ENCODE measurements around the gene SLC31A2. TPM values are rescaled to one million over a fixed set of nuclear protein-coding genes. Genes with fewer than 3 reads are reported as not detected.

Gene SLC31A2
- total RNA-seq, 1 experiment from 2014 or later, result 4.7 TPM

GRCh38 chr9:113205861-113206260 lies 55.1 kb downstream of the SLC31A2 start:
- RAD21 ChIA-PET (ENCODE audit: low non-redundant PET in 1 of 2, low total read pairs in 2 of 2, uncharacterized antibody in 2 of 2, unreplicated experiment in 2 of 2), result no interaction called here

DNA sequence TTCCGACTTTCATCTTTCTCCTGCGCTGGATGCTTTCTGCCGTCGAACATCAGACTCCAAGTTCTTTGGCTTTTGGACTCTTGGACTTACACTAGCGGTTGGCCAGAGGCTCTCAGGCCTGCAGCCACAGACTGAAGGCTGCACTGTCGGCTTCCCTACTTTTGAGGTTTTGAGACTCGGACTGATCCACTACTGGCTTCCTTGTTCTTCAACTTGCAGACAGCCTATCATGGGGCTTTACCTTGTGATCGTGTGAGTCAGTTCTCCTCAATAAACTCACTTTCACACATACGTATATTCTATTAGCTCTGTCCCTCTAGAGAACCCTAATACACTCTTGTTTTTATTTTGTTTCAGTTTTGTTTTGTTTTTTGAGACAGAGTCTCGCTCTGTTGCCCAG lies 60.0 kb downstream of the SLC31A2 start:
- DNase-seq (ENCODE audit: low read depth, low spot score), result no peak
- no peak overlapping the region for H3K4me2 ChIP-seq (ENCODE audit: low read length)
- POLR2A ChIA-PET, result no interaction called here
- H3K79me2 ChIP-seq (ENCODE audit: insufficient read depth, low read length), result peaks cover 15% of the 10 kb centered on the region
- CTCF ChIA-PET, result no interaction called here
- TF ChIP-seq POLR2AphosphoS5 (IDR thresholded peaks at IDR 0.05; ENCODE audit: low read depth, low read length) (no peak), SP1 (IDR thresholded peaks at IDR 0.05; ENCODE audit: low read depth) (no peak), CEBPB (IDR thresholded peaks at IDR 0.05; ENCODE audit: low read depth) (no peak), EZH2phosphoT487 (IDR thresholded peaks at IDR 0.05; ENCODE audit: borderline replicate concordance) (no peak), SRF (IDR thresholded peaks at IDR 0.05; ENCODE audit: low read depth) (no peak), ZFX (IDR thresholded peaks at IDR 0.05) (no peak), ELF1 (IDR thresholded peaks at IDR 0.05; ENCODE audit: borderline replicate concordance, low read depth) (no peak), YY1 (IDR thresholded peaks at IDR 0.05; ENCODE audit: extremely low read depth, insufficient replicate concordance, low read depth, low read length) (no peak), SIN3A (IDR thresholded peaks at IDR 0.05; ENCODE audit: low read depth) (no peak), ZNF274 (IDR thresholded peaks at IDR 0.05; ENCODE audit: low read depth, low read length) (no peak), TCF7L2 (IDR thresholded peaks at IDR 0.05; ENCODE audit: borderline replicate concordance, extremely low read depth, insufficient read depth, insufficient read length) (no peak), ATF3 (IDR thresholded peaks at IDR 0.05) (no peak), FOSL1 (IDR thresholded peaks at IDR 0.05; ENCODE audit: low read depth) (no peak), EZH2 (IDR thresholded peaks at IDR 0.05) (no peak), RAD21 (IDR thresholded peaks at IDR 0.05; ENCODE audit: low read depth) (no peak), JUND (IDR thresholded peaks at IDR 0.05) (no peak)
- TF ChIP-seq, protein P1, sequence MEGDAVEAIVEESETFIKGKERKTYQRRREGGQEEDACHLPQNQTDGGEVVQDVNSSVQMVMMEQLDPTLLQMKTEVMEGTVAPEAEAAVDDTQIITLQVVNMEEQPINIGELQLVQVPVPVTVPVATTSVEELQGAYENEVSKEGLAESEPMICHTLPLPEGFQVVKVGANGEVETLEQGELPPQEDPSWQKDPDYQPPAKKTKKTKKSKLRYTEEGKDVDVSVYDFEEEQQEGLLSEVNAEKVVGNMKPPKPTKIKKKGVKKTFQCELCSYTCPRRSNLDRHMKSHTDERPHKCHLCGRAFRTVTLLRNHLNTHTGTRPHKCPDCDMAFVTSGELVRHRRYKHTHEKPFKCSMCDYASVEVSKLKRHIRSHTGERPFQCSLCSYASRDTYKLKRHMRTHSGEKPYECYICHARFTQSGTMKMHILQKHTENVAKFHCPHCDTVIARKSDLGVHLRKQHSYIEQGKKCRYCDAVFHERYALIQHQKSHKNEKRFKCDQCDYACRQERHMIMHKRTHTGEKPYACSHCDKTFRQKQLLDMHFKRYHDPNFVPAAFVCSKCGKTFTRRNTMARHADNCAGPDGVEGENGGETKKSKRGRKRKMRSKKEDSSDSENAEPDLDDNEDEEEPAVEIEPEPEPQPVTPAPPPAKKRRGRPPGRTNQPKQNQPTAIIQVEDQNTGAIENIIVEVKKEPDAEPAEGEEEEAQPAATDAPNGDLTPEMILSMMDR (IDR thresholded peaks at IDR 0.05 in 2 of 3, conservative IDR thresholded peaks at IDR 0.05 in 1 of 3; ENCODE audit: borderline replicate concordance in 1 of 3, insufficient read depth in 1 of 3, low read depth in 2 of 3, low read length in 2 of 3), result no peak
- intact Hi-C loops (cut with micrococcal nuclease), result no loop called here
- H3K9ac ChIP-seq (ENCODE audit: low read length), result no peak overlapping the region
- H3K27me3 ChIP-seq (ENCODE audit: insufficient read depth, low read length), result no peaks in the 10 kb centered on the region
- ATAC-seq, result no peak
- peaks cover 0 to 4% of the 10 kb centered on the region in 2 experiments; a peak in 1 of 4 replicates for H3K4me1 ChIP-seq (ENCODE audit: control insufficient read depth in 1 of 2, insufficient read depth in 2 of 2, low read length in 2 of 2)
- no peak overlapping the region for H2AFZ ChIP-seq (ENCODE audit: low read depth, low read length, poor library complexity, severe bottlenecking)
- H4K20me1 ChIP-seq (ENCODE audit: insufficient read depth), result no peaks in the 10 kb centered on the region
- H3K4me3 ChIP-seq (replicated peaks in 1 of 2; ENCODE audit: low read depth in 1 of 2, low read length in 2 of 2), result no peak overlapping the region
- BruUV-seq (replicated peaks), result no TSS peak
- H3K9me3 ChIP-seq (ENCODE audit: control insufficient read depth in 1 of 2, insufficient read depth in 1 of 2, low read depth in 1 of 2, low read length in 2 of 2), result no peaks in the 10 kb centered on the region
- RAD21 ChIA-PET (ENCODE audit: low non-redundant PET in 1 of 2, low total read pairs in 2 of 2, uncharacterized antibody in 2 of 2, unreplicated experiment in 2 of 2), result no interaction called here
- H3K27ac ChIP-seq (ENCODE audit: low read depth, low read length), result no peak overlapping the region
- H3K36me3 ChIP-seq (ENCODE audit: control insufficient read depth in 1 of 2, insufficient read depth in 2 of 2, low read length in 2 of 2), result peaks cover 0 to 14% of the 10 kb centered on the region in 2 experiments; a peak in 2 of 4 replicates
- H3K9me2 ChIP-seq (ENCODE audit: insufficient read depth), result no peaks in the 10 kb centered on the region

More at GRCh38 chr9:113205861-113206260, 55.1 kb downstream of the SLC31A2 start:
- TF ChIP-seq FOSL1 (IDR thresholded peaks at IDR 0.05; ENCODE audit: low read depth) (no peak), ATF3 (IDR thresholded peaks at IDR 0.05) (no peak), ZNF274 (IDR thresholded peaks at IDR 0.05; ENCODE audit: low read depth, low read length) (no peak), SP1 (IDR thresholded peaks at IDR 0.05; ENCODE audit: low read depth) (no peak), TCF7L2 (IDR thresholded peaks at IDR 0.05; ENCODE audit: borderline replicate concordance, extremely low read depth, insufficient read depth, insufficient read length) (no peak), YY1 (IDR thresholded peaks at IDR 0.05; ENCODE audit: extremely low read depth, insufficient replicate concordance, low read depth, low read length) (no peak), RAD21 (IDR thresholded peaks at IDR 0.05; ENCODE audit: low read depth) (no peak), EGR1 (IDR thresholded peaks at IDR 0.05; ENCODE audit: low read depth) (no peak)
- no peak for ATAC-seq
- no peaks in the 10 kb centered on the region for H4K20me1 ChIP-seq (ENCODE audit: insufficient read depth)
- H3K27ac ChIP-seq (ENCODE audit: low read depth, low read length), result no peak overlapping the region
- no peak overlapping the region for H3K4me3 ChIP-seq (replicated peaks in 1 of 2; ENCODE audit: low read depth in 1 of 2, low read length in 2 of 2)
- no peaks in the 10 kb centered on the region for H3K79me2 ChIP-seq (ENCODE audit: insufficient read depth, low read length)
- no peaks in the 10 kb centered on the region for H3K9me2 ChIP-seq (ENCODE audit: insufficient read depth)
- H3K9ac ChIP-seq (ENCODE audit: low read length), result no peak overlapping the region
- CTCF ChIA-PET, result no interaction called here
- intact Hi-C loops (cut with micrococcal nuclease), result no loop called here
- peaks cover 10 to 14% of the 10 kb centered on the region in 2 experiments; a peak in 3 of 4 replicates for H3K36me3 ChIP-seq (ENCODE audit: control insufficient read depth in 1 of 2, insufficient read depth in 2 of 2, low read length in 2 of 2)
- H3K9me3 ChIP-seq (ENCODE audit: control insufficient read depth in 1 of 2, insufficient read depth in 1 of 2, low read depth in 1 of 2, low read length in 2 of 2), result no peaks in the 10 kb centered on the region
- H3K4me1 ChIP-seq (ENCODE audit: control insufficient read depth in 1 of 2, insufficient read depth in 2 of 2, low read length in 2 of 2), result no peaks in the 10 kb centered on the region
- H3K27me3 ChIP-seq (ENCODE audit: insufficient read depth, low read length), result no peaks in the 10 kb centered on the region
- H3K4me2 ChIP-seq (ENCODE audit: low read length), result no peak overlapping the region
- POLR2A ChIA-PET, result no interaction called here
- H2AFZ ChIP-seq (ENCODE audit: low read depth, low read length, poor library complexity, severe bottlenecking), result no peak overlapping the region
- BruUV-seq (replicated peaks), result no TSS peak
- no peak for DNase-seq (ENCODE audit: low read depth, low spot score)
